HEK293T (cell line): ENCODE data around the gene HTR1D.

ENCODE experiments used
- ARNT ChIP-seq: fragments of 450-650 bp; IDR thresholded peaks from 2 replicates; pipeline ENCODE4 v1.6.1; 2017; ENCODE audit warnings: mild to moderate bottlenecking
- ELF4 ChIP-seq: fragments of 450-650 bp; IDR thresholded peaks from 2 replicates; pipeline ENCODE4 v1.6.1; 2017; ENCODE audit warnings: antibody characterized with exemption
- SP1 ChIP-seq: fragments of 450-650 bp; IDR thresholded peaks from 2 replicates; pipeline ENCODE4 v1.6.1; 2017
- TARDBP ChIP-seq: fragments of 450-650 bp; IDR thresholded peaks from 2 replicates; pipeline ENCODE4 v1.6.1; 2016

- TF ChIP-seq ARNT (no peak), TARDBP (no peak), SP1 (no peak), ELF4 (no peak)
Measured at GRCh38 chr1:23194119-23194984, 22.9 kb downstream of the HTR1D start.
